CD4-positive, CD25-positive, alpha-beta regulatory T cell (primary cell): Measurements from ENCODE around the gene KCNMA1. TPM values are rescaled to one million over a fixed set of nuclear protein-coding genes. Genes with fewer than 3 reads are reported as not detected.

Experiments
- ATAC-seq, 2 donors: fragments of 150-1000 bp; cut with Tn5 transposase; one replicate each; pipeline ENCODE4 v1.10.0; 2021; ENCODE audit warnings: low read depth in 2 of 2, moderate number of reproducible peaks in 2 of 2, moderate library complexity in 1 of 2
- DNase-seq, 3 donors: peaks; one replicate each; pipeline versions ENCODE4 v3.0.0 to v3.0.0-alpha.2; 2012 to 2022; ENCODE audit warnings: mixed read lengths in 1 of 3
- H3K27ac ChIP-seq: one replicate; pipeline ENCODE4 v1.7.0; 2013; ENCODE audit warnings: mild to moderate bottlenecking, low read length; ENCODE audit not compliant: insufficient read depth, poor library complexity, severe bottlenecking
- H3K27me3 ChIP-seq: one replicate; pipeline ENCODE4 v1.7.0; 2013; ENCODE audit warnings: low read length; ENCODE audit not compliant: control insufficient read depth, insufficient read depth
- H3K36me3 ChIP-seq: one replicate; pipeline ENCODE4 v1.7.0; 2013; ENCODE audit warnings: mild to moderate bottlenecking, low read length, moderate library complexity; ENCODE audit not compliant: control insufficient read depth, insufficient read depth
- H3K4me1 ChIP-seq: 2 replicates; pipeline ENCODE4 v1.7.0; 2013; ENCODE audit warnings: mild to moderate bottlenecking, low read length; ENCODE audit not compliant: insufficient read depth, control insufficient read depth, poor library complexity, severe bottlenecking
- H3K4me3 ChIP-seq: one replicate; pipeline ENCODE4 v1.7.0; 2013; ENCODE audit warnings: low read depth, mild to moderate bottlenecking, low read length, moderate library complexity
- H3K9me3 ChIP-seq, 2 experiments: 1 replicate in 1 of 2; 2 replicates in 1 of 2; pipeline ENCODE4 v1.7.0; 2013; ENCODE audit warnings: low read length in 2 of 2, mild to moderate bottlenecking in 1 of 2, moderate library complexity in 1 of 2; ENCODE audit not compliant: control insufficient read depth in 2 of 2
- H3K27ac Mint-ChIP-seq, 3 donors: one replicate each; pipeline ENCODE4 v1.8.0; 2020 to 2022; ENCODE audit warnings: mild to moderate bottlenecking in 3 of 3, mixed read lengths in 3 of 3, moderate library complexity in 2 of 3
- H3K27me3 Mint-ChIP-seq: one replicate; pipeline ENCODE4 v1.8.0; 2022; ENCODE audit warnings: mild to moderate bottlenecking, mixed read lengths
- H3K36me3 Mint-ChIP-seq: one replicate; pipeline ENCODE4 v1.8.0; 2020; ENCODE audit warnings: mixed read lengths
- H3K4me1 Mint-ChIP-seq, 4 donors: one replicate each; pipeline ENCODE4 v1.8.0; 2020 to 2022; ENCODE audit warnings: mixed read lengths in 4 of 4, mild to moderate bottlenecking in 1 of 4
- H3K4me3 Mint-ChIP-seq, 4 donors: one replicate each; pipeline ENCODE4 v1.8.0; 2020 to 2022; ENCODE audit warnings: mild to moderate bottlenecking in 4 of 4, mixed read lengths in 4 of 4, moderate library complexity in 3 of 4
- H3K9me3 Mint-ChIP-seq, 7 donors: one replicate each; pipeline ENCODE4 v1.8.0; 2020 to 2022; ENCODE audit warnings: mixed read lengths in 7 of 7, mild to moderate bottlenecking in 3 of 7, moderate library complexity in 2 of 7
- polyA plus RNA-seq, 4 donors: library from polyadenylated mRNA; unstranded; fragments of 300-500 nt; fragmentation: Illumina TruSeq; gene quantifications; one replicate each; pipeline ENCODE4 v1.2.3, GENCODE V29; 2021
- total RNA-seq: library from RNA; stranded (reverse); gene quantifications from one replicate; pipeline ENCODE4 v1.2.3, GENCODE V29; 2022

KCNMA1 gene
- total and polyA plus RNA-seq, 5 donors from 2014 or later: not detected

- Histone ChIP-seq H3K9me3 (no peaks in the 10 kb centered on the region), H3K4me1 (no peaks in the 10 kb centered on the region), H3K4me3 (no peak overlapping the region), H3K27ac (no peak overlapping the region), H3K36me3 (no peaks in the 10 kb centered on the region), H3K27me3 (no peaks in the 10 kb centered on the region)
- no peaks in the 10 kb centered on the region for H3K27me3 Mint-ChIP-seq
- DNase-seq (no peak), ATAC-seq (no peak)
- H3K27ac Mint-ChIP-seq: no peak overlapping the region
- no peaks in the 10 kb centered on the region for H3K36me3 Mint-ChIP-seq
- H3K9me3 Mint-ChIP-seq: peaks cover 0 to 4% (median 0%) of the 10 kb centered on the region in 7 donors
- no peaks in the 10 kb centered on the region for H3K4me1 Mint-ChIP-seq
- H3K4me3 Mint-ChIP-seq: no peak overlapping the region
Measured at GRCh38 chr10:76878514-76878913, 759.1 kb downstream of the KCNMA1 start.

- H3K4me3 Mint-ChIP-seq: no peak overlapping the region
- Histone ChIP-seq H3K4me3 (no peak overlapping the region), H3K36me3 (no peaks in the 10 kb centered on the region), H3K27ac (no peak overlapping the region), H3K27me3 (no peaks in the 10 kb centered on the region), H3K9me3 (no peaks in the 10 kb centered on the region), H3K4me1 (no peaks in the 10 kb centered on the region)
- H3K4me1 Mint-ChIP-seq: peaks cover 0 to 6% (median 0%) of the 10 kb centered on the region in 4 donors
- peaks cover 0 to 8% (median under 1%) of the 10 kb centered on the region in 7 donors for H3K9me3 Mint-ChIP-seq
- H3K36me3 Mint-ChIP-seq: no peaks in the 10 kb centered on the region
- ATAC-seq (no peak), DNase-seq (no peak)
- no peaks in the 10 kb centered on the region for H3K27me3 Mint-ChIP-seq
- no peak overlapping the region for H3K27ac Mint-ChIP-seq
Measured at GRCh38 chr10:76874896-76875295, 762.7 kb downstream of the KCNMA1 start.

GRCh38 chr10:76874176-76874575 lies 763.4 kb downstream of the KCNMA1 start:
- no peak overlapping the region for H3K27ac Mint-ChIP-seq
- no peaks in the 10 kb centered on the region for H3K36me3 Mint-ChIP-seq
- no peak overlapping the region for H3K4me3 Mint-ChIP-seq
- DNase-seq (no peak), ATAC-seq (no peak)
- H3K9me3 ChIP-seq: no peaks in the 10 kb centered on the region
- H3K4me1 Mint-ChIP-seq: peaks cover 0 to 6% (median 0%) of the 10 kb centered on the region in 4 donors
- H3K4me1 ChIP-seq: no peaks in the 10 kb centered on the region
- H3K27me3 Mint-ChIP-seq: no peaks in the 10 kb centered on the region
- no peak overlapping the region for H3K4me3 ChIP-seq
- peaks cover 0 to 8% (median 2%) of the 10 kb centered on the region in 7 donors for H3K9me3 Mint-ChIP-seq
- H3K27ac ChIP-seq: no peak overlapping the region
- H3K36me3 ChIP-seq: no peaks in the 10 kb centered on the region
- H3K27me3 ChIP-seq: no peaks in the 10 kb centered on the region

GRCh38 chr10:76871697-76872295 lies 765.8 kb downstream of the KCNMA1 start:
- H3K9me3 Mint-ChIP-seq: peaks cover 0 to 10% (median 2%) of the 10 kb centered on the region in 7 donors
- H3K4me3 Mint-ChIP-seq: no peak overlapping the region
- no peak for DNase-seq
- no peaks in the 10 kb centered on the region for H3K36me3 Mint-ChIP-seq
- no peak overlapping the region for H3K4me3 ChIP-seq
- no peak overlapping the region for H3K27ac ChIP-seq
- H3K9me3 ChIP-seq: no peaks in the 10 kb centered on the region
- ATAC-seq: no peak
- H3K27ac Mint-ChIP-seq: no peak overlapping the region
- no peaks in the 10 kb centered on the region for H3K36me3 ChIP-seq
- peaks cover 0 to 6% (median 0%) of the 10 kb centered on the region in 4 donors for H3K4me1 Mint-ChIP-seq
- no peaks in the 10 kb centered on the region for H3K27me3 ChIP-seq
- no peaks in the 10 kb centered on the region for H3K4me1 ChIP-seq
- no peaks in the 10 kb centered on the region for H3K27me3 Mint-ChIP-seq

- no peak overlapping the region for H3K27ac Mint-ChIP-seq
- no peak overlapping the region for H3K4me3 Mint-ChIP-seq
- H3K9me3 Mint-ChIP-seq: peaks cover 0 to 10% (median 2%) of the 10 kb centered on the region in 7 donors
- no peak for DNase-seq
- Histone ChIP-seq H3K27me3 (no peaks in the 10 kb centered on the region), H3K27ac (no peak overlapping the region), H3K4me3 (no peak overlapping the region), H3K9me3 (no peaks in the 10 kb centered on the region), H3K4me1 (no peaks in the 10 kb centered on the region), H3K36me3 (no peaks in the 10 kb centered on the region)
- H3K36me3 Mint-ChIP-seq: no peaks in the 10 kb centered on the region
- ATAC-seq: no peak
- H3K4me1 Mint-ChIP-seq: peaks cover 0 to 6% (median 0%) of the 10 kb centered on the region in 4 donors
- H3K27me3 Mint-ChIP-seq: no peaks in the 10 kb centered on the region
Measured at GRCh38 chr10:76869931-76870330, 767.7 kb downstream of the KCNMA1 start.

- no peak for ATAC-seq
- Histone ChIP-seq H3K36me3 (no peaks in the 10 kb centered on the region), H3K27ac (no peak overlapping the region), H3K4me1 (no peaks in the 10 kb centered on the region), H3K9me3 (no peaks in the 10 kb centered on the region), H3K27me3 (no peaks in the 10 kb centered on the region), H3K4me3 (no peak overlapping the region)
- Mint-ChIP-seq H3K27me3 (no peaks in the 10 kb centered on the region), H3K27ac (no peak overlapping the region), H3K9me3 (peaks cover 0 to 9% (median 3%) of the 10 kb centered on the region in 7 donors), H3K4me1 (peaks cover 0 to 6% (median 0%) of the 10 kb centered on the region in 4 donors), H3K36me3 (no peaks in the 10 kb centered on the region), H3K4me3 (no peak overlapping the region)
- DNase-seq: no peak
Measured at GRCh38 chr10:76868098-76868977, 769.3 kb downstream of the KCNMA1 start.

- Mint-ChIP-seq H3K4me3 (no peak overlapping the region), H3K4me1 (peaks cover 0 to 6% (median 0%) of the 10 kb centered on the region in 4 donors), H3K9me3 (peaks cover 0 to 7% (median 3%) of the 10 kb centered on the region in 7 donors), H3K36me3 (no peaks in the 10 kb centered on the region), H3K27me3 (no peaks in the 10 kb centered on the region), H3K27ac (peak overlapping the region in 1 of 3 donors; percentile 44)
- Histone ChIP-seq H3K4me1 (no peaks in the 10 kb centered on the region), H3K27me3 (no peaks in the 10 kb centered on the region), H3K36me3 (no peaks in the 10 kb centered on the region), H3K9me3 (no peaks in the 10 kb centered on the region), H3K27ac (no peak overlapping the region), H3K4me3 (no peak overlapping the region)
- DNase-seq (no peak), ATAC-seq (no peak)
Measured at GRCh38 chr10:76866841-76867586, 770.6 kb downstream of the KCNMA1 start.
